Activated T-cell treated with anti-CD3 and anti-CD28 coated beads, Interleukin-2, amount 50 U/mL, for 24 hours (primary cell): Measurements from ENCODE around the gene LAIR2.

Source experiments
- DNase-seq: peaks from one replicate; pipeline ENCODE4 v3.0.0-alpha.2; 2020
- H3K27ac Mint-ChIP-seq: 2 replicates; pipeline ENCODE4 v1.8.0; 2020; ENCODE audit warnings: mild to moderate bottlenecking, mixed read lengths
- H3K27me3 Mint-ChIP-seq: 2 replicates; pipeline ENCODE4 v1.8.0; 2020; ENCODE audit warnings: mixed read lengths
- H3K36me3 Mint-ChIP-seq: 2 replicates; pipeline ENCODE4 v1.8.0; 2020; ENCODE audit warnings: low read depth, mixed read lengths
- H3K4me1 Mint-ChIP-seq: 2 replicates; pipeline ENCODE4 v1.8.0; 2020; ENCODE audit warnings: low read depth, mixed read lengths
- H3K4me3 Mint-ChIP-seq: 2 replicates; pipeline ENCODE4 v1.8.0; 2020; ENCODE audit warnings: mild to moderate bottlenecking, moderate library complexity, mixed read lengths
- H3K9me3 Mint-ChIP-seq: 2 replicates; pipeline ENCODE4 v1.8.0; 2020; ENCODE audit warnings: mixed read lengths

Gene LAIR2

GRCh38 chr19:54556194-54556593 is 53.6 kb downstream of the LAIR2 start:
- Mint-ChIP-seq H3K9me3 (peaks cover 4% of the 10 kb centered on the region), H3K36me3 (no peaks in the 10 kb centered on the region), H3K4me3 (no peak overlapping the region), H3K4me1 (peaks cover 4% of the 10 kb centered on the region), H3K27ac (no peak overlapping the region), H3K27me3 (peaks cover 40% of the 10 kb centered on the region)
- DNase-seq: no peak

GRCh38 chr19:54558339-54558738 is 55.7 kb downstream of the LAIR2 start:
- Mint-ChIP-seq H3K27ac (no peak overlapping the region), H3K4me1 (no peaks in the 10 kb centered on the region), H3K9me3 (no peaks in the 10 kb centered on the region), H3K36me3 (no peaks in the 10 kb centered on the region), H3K4me3 (no peak overlapping the region), H3K27me3 (peaks cover 34% of the 10 kb centered on the region)
- DNase-seq: no peak
